C4-2B (cell line): ENCODE measurements around the gene AFF1.

Experiments used
- H3K27ac ChIP-seq: fragments of 450-650 bp; 2 replicates; pipeline ENCODE4 v1.5.1; 2017
- CTCF ChIP-seq: fragments of 450-650 bp; conservative IDR thresholded peaks from 2 replicates; pipeline ENCODE4 v1.5.1; 2017; ENCODE audit warnings: mild to moderate bottlenecking
- ZFX ChIP-seq: fragments of 450-650 bp; IDR thresholded peaks from 2 replicates; pipeline ENCODE4 v1.6.1; 2017

AFF1 gene

GRCh38 chr4:87051121-87051713 lies 116.4 kb downstream of the AFF1 start:
- no peak for TF ChIP-seq ZFX
- TF ChIP-seq CTCF: no peak

GRCh38 chr4:87052615-87053014 lies 117.8 kb downstream of the AFF1 start:
- H3K27ac ChIP-seq: no peak overlapping the region
- TF ChIP-seq CTCF (no peak), ZFX (no peak)

More at GRCh38 chr4:87051121-87051713, 116.4 kb downstream of the AFF1 start:
- no peak overlapping the region for H3K27ac ChIP-seq

- no peak overlapping the region for H3K27ac ChIP-seq
- TF ChIP-seq ZFX (no peak), CTCF (no peak)
Observed at GRCh38 chr4:87053176-87053658, 118.4 kb downstream of the AFF1 start.

- TF ChIP-seq ZFX (no peak), CTCF (no peak)
- H3K27ac ChIP-seq: peak overlapping the region; percentile 58; the same call in 1 of the 2 replicates
Observed at GRCh38 chr4:87053802-87054767, 119.3 kb downstream of the AFF1 start.

- peak overlapping the region; percentile 58; the same call in 1 of the 2 replicates for H3K27ac ChIP-seq
- TF ChIP-seq CTCF (no peak), ZFX (no peak)
Observed at GRCh38 chr4:87054900-87055299, 120.1 kb downstream of the AFF1 start.

GRCh38 chr4:87055311-87055710 lies 120.5 kb downstream of the AFF1 start:
- peak overlapping the region; percentile 58; the same call in 1 of the 2 replicates for H3K27ac ChIP-seq
- TF ChIP-seq ZFX: no peak
- no peak for TF ChIP-seq CTCF

GRCh38 chr4:87056881-87057280 lies 122.1 kb downstream of the AFF1 start:
- H3K27ac ChIP-seq: no peak overlapping the region
- no peak for TF ChIP-seq CTCF
- no peak for TF ChIP-seq ZFX
